Spleen (tissue), 7 donors: ENCODE results near the gene FRK.

Experiments
- POLR2A ChIP-seq, 3 donors: fragments of 450-650 bp; IDR thresholded peaks; one replicate each; pipeline ENCODE4 v1.5.1; 2017; ENCODE audit warnings: antibody characterized with exemption in 3 of 3, mild to moderate bottlenecking in 1 of 3
- POLR2AphosphoS5 ChIP-seq, 3 donors: sonication (generic); formaldehyde crosslinking; IDR thresholded peaks; one replicate each; pipeline ENCODE4 v1.5.1; 2017; ENCODE audit warnings: antibody characterized with exemption in 3 of 3
- TF ChIP-seq, protein P1 (sequence below), 11 experiments: fragments of 200-600 bp in 7 of 11; fragments of 450-650 bp in 4 of 11; sonication (generic) in 4 of 11; IDR thresholded peaks in 8 of 11; conservative IDR thresholded peaks in 3 of 11; 1 replicate in 7 of 11; 2 replicates in 4 of 11; pipeline versions ENCODE4 v1.4.0 to v1.8.0; 2016 to 2021; ENCODE audit warnings: antibody characterized with exemption in 11 of 11, inconsistent platforms in 4 of 11, mild to moderate bottlenecking in 1 of 11
- donor health status: DM: no; HTN: no; CAD: no; lungs with moderate emphysema.
- donor health status: DM: no; HTN: no; CAD: no.
- donor health status: DM: no; HTN: no; CAD: no.

DNA sequence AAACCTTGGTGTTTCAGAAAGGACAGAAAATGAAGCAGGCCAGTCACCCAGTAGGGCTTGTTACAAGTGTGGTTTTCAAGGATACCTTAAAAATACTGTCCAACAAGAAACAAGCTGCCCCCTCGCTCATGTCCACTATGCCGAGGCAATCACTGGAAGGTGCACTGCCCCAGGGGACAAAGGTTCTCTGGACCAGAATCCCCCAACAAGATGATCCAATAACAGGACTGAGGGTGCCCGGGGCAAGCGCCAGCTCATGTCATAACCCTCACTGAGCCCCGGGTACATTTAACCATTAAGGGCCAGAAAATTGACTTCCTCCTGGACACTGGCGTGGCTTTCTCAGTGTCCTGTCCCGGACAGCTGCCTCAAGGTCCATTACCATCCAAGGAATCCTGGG is 33.4 kb upstream of the FRK start:
- TF ChIP-seq, protein P1, sequence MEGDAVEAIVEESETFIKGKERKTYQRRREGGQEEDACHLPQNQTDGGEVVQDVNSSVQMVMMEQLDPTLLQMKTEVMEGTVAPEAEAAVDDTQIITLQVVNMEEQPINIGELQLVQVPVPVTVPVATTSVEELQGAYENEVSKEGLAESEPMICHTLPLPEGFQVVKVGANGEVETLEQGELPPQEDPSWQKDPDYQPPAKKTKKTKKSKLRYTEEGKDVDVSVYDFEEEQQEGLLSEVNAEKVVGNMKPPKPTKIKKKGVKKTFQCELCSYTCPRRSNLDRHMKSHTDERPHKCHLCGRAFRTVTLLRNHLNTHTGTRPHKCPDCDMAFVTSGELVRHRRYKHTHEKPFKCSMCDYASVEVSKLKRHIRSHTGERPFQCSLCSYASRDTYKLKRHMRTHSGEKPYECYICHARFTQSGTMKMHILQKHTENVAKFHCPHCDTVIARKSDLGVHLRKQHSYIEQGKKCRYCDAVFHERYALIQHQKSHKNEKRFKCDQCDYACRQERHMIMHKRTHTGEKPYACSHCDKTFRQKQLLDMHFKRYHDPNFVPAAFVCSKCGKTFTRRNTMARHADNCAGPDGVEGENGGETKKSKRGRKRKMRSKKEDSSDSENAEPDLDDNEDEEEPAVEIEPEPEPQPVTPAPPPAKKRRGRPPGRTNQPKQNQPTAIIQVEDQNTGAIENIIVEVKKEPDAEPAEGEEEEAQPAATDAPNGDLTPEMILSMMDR (IDR thresholded peaks at IDR 0.05 in 8 of 11, conservative IDR thresholded peaks at IDR 0.05 in 3 of 11) = no peak
- TF ChIP-seq POLR2A (IDR thresholded peaks at IDR 0.05) = no peak
- no peak for TF ChIP-seq POLR2AphosphoS5 (IDR thresholded peaks at IDR 0.05)
